Measurements from ENCODE around the gene BMX.

DNA sequence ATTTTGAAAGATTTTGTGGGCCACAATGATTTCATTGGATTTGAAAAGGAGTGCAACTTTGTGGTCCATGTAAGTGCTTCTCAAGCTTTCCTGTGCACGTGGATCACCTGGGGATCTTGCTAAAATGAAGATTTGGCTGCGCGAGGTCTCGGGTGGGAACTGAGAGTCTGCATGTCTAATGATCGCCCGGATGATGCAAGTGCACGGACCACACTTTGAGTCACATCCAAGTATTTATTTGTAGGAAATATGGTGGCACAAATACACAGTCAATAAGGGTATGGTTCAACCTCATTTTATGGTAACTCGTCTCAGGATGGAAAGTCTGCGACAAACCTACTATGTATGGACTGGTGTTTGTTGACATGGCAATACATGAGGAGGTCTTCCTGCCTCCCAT, 899 bp downstream of the BMX start:
- TF ChIP-seq, protein P1, sequence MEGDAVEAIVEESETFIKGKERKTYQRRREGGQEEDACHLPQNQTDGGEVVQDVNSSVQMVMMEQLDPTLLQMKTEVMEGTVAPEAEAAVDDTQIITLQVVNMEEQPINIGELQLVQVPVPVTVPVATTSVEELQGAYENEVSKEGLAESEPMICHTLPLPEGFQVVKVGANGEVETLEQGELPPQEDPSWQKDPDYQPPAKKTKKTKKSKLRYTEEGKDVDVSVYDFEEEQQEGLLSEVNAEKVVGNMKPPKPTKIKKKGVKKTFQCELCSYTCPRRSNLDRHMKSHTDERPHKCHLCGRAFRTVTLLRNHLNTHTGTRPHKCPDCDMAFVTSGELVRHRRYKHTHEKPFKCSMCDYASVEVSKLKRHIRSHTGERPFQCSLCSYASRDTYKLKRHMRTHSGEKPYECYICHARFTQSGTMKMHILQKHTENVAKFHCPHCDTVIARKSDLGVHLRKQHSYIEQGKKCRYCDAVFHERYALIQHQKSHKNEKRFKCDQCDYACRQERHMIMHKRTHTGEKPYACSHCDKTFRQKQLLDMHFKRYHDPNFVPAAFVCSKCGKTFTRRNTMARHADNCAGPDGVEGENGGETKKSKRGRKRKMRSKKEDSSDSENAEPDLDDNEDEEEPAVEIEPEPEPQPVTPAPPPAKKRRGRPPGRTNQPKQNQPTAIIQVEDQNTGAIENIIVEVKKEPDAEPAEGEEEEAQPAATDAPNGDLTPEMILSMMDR (IDR thresholded peaks at IDR 0.05): no peak
- TF ChIP-seq POLR2A (IDR thresholded peaks at IDR 0.05): no peak

Data from body of pancreas (tissue), 4 donors.